GM12875 (cell line): ENCODE results near the gene RGS9.

Source experiments
- H3K4me3 ChIP-seq: one replicate; pipeline ENCODE4 v1.5.1; 2011; ENCODE audit warnings: low read depth, low read length, control low read depth
- CTCF ChIP-seq: IDR thresholded peaks from 2 replicates; pipeline ENCODE4 v1.5.1; 2011; ENCODE audit warnings: low read depth, mild to moderate bottlenecking, control low read depth, inconsistent platforms, low read length, moderate library complexity, borderline replicate concordance; ENCODE audit not compliant: insufficient read depth

The RGS9 gene

DNA sequence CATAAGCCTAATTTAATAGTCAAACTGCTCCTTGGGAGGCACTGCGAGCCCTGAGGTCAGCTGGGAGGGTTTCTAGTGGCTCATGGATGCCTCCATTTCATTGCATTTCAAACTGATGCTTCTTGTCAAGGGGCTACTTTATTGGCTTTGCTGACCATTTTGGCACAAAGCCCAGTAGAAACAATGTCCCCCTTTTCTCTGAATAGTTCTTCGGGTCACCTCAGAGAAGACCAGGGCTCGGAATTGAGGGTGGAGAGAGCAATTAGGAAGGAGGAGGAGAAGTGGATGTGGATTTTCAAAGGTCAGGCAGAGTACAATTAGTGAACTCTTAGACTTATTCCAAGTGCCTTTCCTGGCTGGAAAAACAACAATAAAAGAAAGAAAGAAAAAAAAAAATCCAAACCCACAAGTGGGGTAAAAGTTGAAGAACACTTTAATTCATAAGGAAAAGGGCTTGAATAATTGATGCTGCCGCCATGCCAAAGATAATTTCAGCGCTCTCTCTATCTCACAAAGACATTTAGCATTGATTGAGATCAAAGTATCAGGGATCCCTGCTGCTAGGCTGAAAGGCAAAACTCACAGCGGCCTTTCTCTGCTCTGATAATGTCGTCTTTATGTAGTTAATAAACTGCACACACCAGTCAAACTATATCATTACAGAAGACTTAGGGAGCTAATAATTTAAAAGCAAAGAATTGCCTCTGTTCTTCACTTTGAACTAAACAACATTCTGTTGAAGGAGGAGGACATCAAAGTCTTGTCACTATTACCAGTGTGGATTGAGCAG, 122.7 kb downstream of the RGS9 start:
- no peak for TF ChIP-seq CTCF

GRCh38 chr17:65260626-65261025, 123.5 kb downstream of the RGS9 start:
- H3K4me3 ChIP-seq = no peak overlapping the region
- TF ChIP-seq CTCF = no peak

More for the DNA sequence above, 122.7 kb downstream of the RGS9 start:
- H3K4me3 ChIP-seq = no peak overlapping the region

GRCh38 chr17:65261152-65261551, 124.0 kb downstream of the RGS9 start:
- TF ChIP-seq CTCF = no peak
- H3K4me3 ChIP-seq = no peak overlapping the region

- no peak for TF ChIP-seq CTCF
- H3K4me3 ChIP-seq = no peak overlapping the region
These were observed 124.8 kb downstream of the RGS9 start for GRCh38 chr17:65261682-65262636.

GRCh38 chr17:65265276-65265675, 128.1 kb downstream of the RGS9 start:
- no peak for TF ChIP-seq CTCF
- H3K4me3 ChIP-seq = no peak overlapping the region

DNA sequence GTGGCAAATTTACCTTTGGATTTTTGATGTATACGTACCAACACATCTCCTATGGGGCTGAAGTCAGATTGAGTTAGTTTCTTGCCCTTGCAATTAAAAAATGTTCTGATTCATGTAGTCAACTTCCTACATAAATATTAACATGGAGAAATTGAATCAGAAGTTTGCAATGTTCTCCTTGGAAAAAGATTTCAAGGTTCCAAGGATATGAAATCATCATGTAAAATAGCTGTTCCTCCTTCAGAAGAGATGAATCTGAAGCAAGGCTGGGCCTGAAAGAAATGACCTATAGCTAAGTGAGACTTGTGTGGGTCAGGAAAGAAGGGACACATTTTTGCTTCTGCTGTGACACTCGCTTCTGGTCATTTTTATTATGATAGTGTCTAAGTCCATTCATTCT, 131.7 kb downstream of the RGS9 start:
- TF ChIP-seq CTCF = no peak

More for the DNA sequence above, 131.7 kb downstream of the RGS9 start:
- no peak overlapping the region for H3K4me3 ChIP-seq
